ENCODE data around the gene ZNF112. TPM values are rescaled to one million over a fixed set of nuclear protein-coding genes. Genes with fewer than 3 reads are reported as not detected.

ZNF112 gene
- total RNA-seq, 4 donors from 2014 or later = 4.3 to 10.9 (median 5.1) TPM

DNA sequence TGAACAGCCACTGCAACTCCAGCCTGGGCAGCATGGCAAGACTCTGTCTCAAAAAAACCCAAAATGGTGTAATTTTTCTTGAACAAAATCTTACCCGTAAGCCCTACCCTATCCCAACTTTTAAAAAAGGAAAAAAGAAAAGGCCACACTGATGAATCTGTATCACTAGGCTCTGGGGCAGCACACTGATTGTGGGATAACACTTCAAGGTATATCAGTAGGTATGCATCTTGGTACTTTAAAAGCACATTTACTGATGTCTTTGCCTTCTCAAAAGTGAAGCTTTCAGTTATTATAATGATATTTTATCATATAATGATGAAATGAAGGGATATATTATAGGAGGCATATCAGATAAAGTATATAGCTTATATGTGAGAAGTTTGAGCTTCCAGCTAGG, 24.3 kb downstream of the ZNF112 start:
- Histone ChIP-seq H3K36me3 (peaks cover 31 to 99% of the 10 kb centered on the region in 2 donors), H3K4me1 (no peaks in the 10 kb centered on the region), H3K27ac (no peak overlapping the region), H3K4me3 (no peak overlapping the region), H3K9me3 (peaks cover 0 to 92% (median 0%) of the 10 kb centered on the region in 3 donors), H3K27me3 (no peaks in the 10 kb centered on the region)
- 93 to 100% methylated on average over 1 of the region's 1 CpG for WGBS, 2 donors (ENCODE audit: low coverage in 1 of 2)
- TF ChIP-seq, protein P1, sequence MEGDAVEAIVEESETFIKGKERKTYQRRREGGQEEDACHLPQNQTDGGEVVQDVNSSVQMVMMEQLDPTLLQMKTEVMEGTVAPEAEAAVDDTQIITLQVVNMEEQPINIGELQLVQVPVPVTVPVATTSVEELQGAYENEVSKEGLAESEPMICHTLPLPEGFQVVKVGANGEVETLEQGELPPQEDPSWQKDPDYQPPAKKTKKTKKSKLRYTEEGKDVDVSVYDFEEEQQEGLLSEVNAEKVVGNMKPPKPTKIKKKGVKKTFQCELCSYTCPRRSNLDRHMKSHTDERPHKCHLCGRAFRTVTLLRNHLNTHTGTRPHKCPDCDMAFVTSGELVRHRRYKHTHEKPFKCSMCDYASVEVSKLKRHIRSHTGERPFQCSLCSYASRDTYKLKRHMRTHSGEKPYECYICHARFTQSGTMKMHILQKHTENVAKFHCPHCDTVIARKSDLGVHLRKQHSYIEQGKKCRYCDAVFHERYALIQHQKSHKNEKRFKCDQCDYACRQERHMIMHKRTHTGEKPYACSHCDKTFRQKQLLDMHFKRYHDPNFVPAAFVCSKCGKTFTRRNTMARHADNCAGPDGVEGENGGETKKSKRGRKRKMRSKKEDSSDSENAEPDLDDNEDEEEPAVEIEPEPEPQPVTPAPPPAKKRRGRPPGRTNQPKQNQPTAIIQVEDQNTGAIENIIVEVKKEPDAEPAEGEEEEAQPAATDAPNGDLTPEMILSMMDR (IDR thresholded peaks at IDR 0.05) = no peak
- TF ChIP-seq EP300 (IDR thresholded peaks at IDR 0.05) (no peak), POLR2A (IDR thresholded peaks at IDR 0.05) (no peak), POLR2AphosphoS5 (IDR thresholded peaks at IDR 0.05) (no peak)
- no peak for ATAC-seq

DNA sequence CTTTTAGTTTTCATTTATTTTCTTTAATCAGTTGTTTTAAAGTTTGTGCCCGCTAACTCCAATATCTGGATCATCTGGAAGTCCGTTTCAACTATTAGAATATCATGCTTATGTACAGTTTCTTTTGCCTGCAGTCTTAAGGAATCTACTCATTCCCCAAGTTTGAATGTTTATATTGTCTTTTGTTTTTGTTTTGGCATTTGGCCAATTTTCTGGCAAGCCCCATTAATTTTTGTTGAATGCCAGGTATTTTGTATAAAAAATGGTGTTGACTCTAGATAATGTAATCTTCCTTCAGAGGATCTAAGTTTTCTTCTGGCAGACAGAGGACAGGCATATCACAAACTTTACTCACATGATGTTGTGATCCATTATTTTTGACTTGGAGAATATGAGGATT, 40.6 kb downstream of the ZNF112 start:
- no peak overlapping the region for H3K4me3 ChIP-seq
- 60 to 80% methylated on average over 2 of the region's 2 CpGs for WGBS, 2 donors (ENCODE audit: low coverage in 1 of 2)
- no peak overlapping the region for H3K27ac ChIP-seq
- peaks cover 0 to 89% (median 0%) of the 10 kb centered on the region in 3 donors for H3K9me3 ChIP-seq
- H3K4me1 ChIP-seq = no peaks in the 10 kb centered on the region
- no peaks in the 10 kb centered on the region for H3K27me3 ChIP-seq
- ATAC-seq = no peak
- TF ChIP-seq, protein P1 (IDR thresholded peaks at IDR 0.05) = no peak
- TF ChIP-seq EP300 (IDR thresholded peaks at IDR 0.05) = no peak
- TF ChIP-seq POLR2A (IDR thresholded peaks at IDR 0.05) = no peak
- TF ChIP-seq POLR2AphosphoS5 (IDR thresholded peaks at IDR 0.05) = no peak
- no peaks in the 10 kb centered on the region for H3K36me3 ChIP-seq

DNA sequence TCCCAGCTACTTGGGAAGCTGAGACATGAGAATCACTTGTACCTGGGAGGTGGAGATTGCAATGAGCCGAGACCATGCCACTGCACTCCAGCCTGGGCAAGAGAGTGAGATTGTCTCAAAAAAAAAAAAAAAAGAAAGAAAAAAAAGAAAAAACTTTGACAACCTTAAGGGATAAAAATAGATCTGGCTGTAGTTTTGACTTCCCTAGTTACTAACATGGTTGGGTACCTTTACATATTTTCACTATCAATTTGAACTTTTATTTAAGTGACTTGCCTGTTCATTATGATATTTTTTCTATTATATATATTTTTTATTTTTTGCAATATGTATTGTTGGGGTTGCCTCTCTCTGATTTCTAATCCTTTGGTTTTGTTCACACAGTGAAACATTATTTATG, 43.2 kb downstream of the ZNF112 start:
- H3K36me3 ChIP-seq = no peaks in the 10 kb centered on the region
- H3K9me3 ChIP-seq = peaks cover 0 to 89% (median 2%) of the 10 kb centered on the region in 3 donors
- TF ChIP-seq, protein P1 (IDR thresholded peaks at IDR 0.05) = no peak
- TF ChIP-seq POLR2A (IDR thresholded peaks at IDR 0.05) = no peak
- no peak for TF ChIP-seq POLR2AphosphoS5 (IDR thresholded peaks at IDR 0.05)
- no peak for TF ChIP-seq EP300 (IDR thresholded peaks at IDR 0.05)
- no peak overlapping the region for H3K27ac ChIP-seq
- no peak for ATAC-seq
- H3K4me3 ChIP-seq = no peak overlapping the region
- H3K27me3 ChIP-seq = no peaks in the 10 kb centered on the region
- no peaks in the 10 kb centered on the region for H3K4me1 ChIP-seq
- WGBS, 2 donors (ENCODE audit: low coverage in 1 of 2) = 100% methylated on average over 1 of the region's 1 CpG

DNA sequence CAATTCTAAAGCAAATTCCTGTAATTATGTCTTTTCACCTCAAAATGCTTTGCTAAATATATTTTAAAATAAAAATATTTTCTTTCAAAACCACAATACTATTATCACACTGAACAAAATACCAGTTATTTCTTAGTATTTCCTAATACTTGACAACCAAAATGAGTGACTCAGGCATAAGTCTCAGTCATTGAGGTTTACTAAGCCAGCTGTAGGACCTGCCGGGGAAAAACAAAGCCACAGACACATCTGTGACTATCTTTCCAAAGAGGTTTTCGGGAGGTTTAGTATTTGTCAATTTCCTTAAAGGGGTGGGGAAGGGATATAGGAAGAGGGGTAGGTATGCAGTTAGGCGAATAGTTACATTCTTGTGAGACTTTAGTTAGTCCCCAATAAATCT, 48.5 kb downstream of the ZNF112 start:
- H3K4me3 ChIP-seq = no peak overlapping the region
- TF ChIP-seq, protein P1 (IDR thresholded peaks at IDR 0.05) = no peak
- TF ChIP-seq EP300 (IDR thresholded peaks at IDR 0.05) (no peak), POLR2A (IDR thresholded peaks at IDR 0.05) (no peak), POLR2AphosphoS5 (IDR thresholded peaks at IDR 0.05) (no peak)
- peaks cover 0 to 73% (median 2%) of the 10 kb centered on the region in 3 donors for H3K9me3 ChIP-seq
- no peak for ATAC-seq
- H3K27ac ChIP-seq = no peak overlapping the region
- H3K4me1 ChIP-seq = peaks cover 0 to 21% (median 10%) of the 10 kb centered on the region in 3 donors
- no peaks in the 10 kb centered on the region for H3K36me3 ChIP-seq
- WGBS, 2 donors (ENCODE audit: low coverage in 1 of 2) = 83 to 100% methylated on average over 3 of the region's 3 CpGs
- no peaks in the 10 kb centered on the region for H3K27me3 ChIP-seq

DNA sequence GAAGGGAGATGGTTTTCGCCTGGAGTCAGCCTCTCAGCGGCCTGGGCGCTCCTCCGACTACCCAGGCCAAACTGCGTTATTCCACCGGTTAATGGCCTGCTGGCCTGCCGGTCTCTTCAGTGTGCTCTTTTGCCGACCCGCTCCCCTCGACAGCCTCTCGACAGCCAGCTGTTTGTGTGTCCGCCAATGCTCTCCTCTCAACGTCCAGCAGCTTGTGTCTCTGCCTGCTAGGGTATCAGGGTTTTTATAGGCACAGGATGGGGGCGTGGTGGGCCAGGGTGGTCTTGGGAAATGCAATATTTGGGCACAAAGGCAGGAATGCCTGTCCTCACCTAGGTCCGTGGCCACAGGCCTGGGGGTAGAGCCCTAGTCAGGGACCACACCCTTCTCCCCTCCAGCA, 50.2 kb downstream of the ZNF112 start:
- Histone ChIP-seq H3K4me3 (no peak overlapping the region), H3K27me3 (no peaks in the 10 kb centered on the region), H3K4me1 (peaks cover 0 to 21% (median 10%) of the 10 kb centered on the region in 3 donors), H3K27ac (no peak overlapping the region), H3K9me3 (peaks cover 0 to 57% (median 2%) of the 10 kb centered on the region in 3 donors), H3K36me3 (peaks cover 0 to 13% of the 10 kb centered on the region in 2 donors)
- TF ChIP-seq EP300 (IDR thresholded peaks at IDR 0.05) = no peak
- TF ChIP-seq POLR2A (IDR thresholded peaks at IDR 0.05) = no peak
- no peak for TF ChIP-seq POLR2AphosphoS5 (IDR thresholded peaks at IDR 0.05)
- TF ChIP-seq, protein P1 (IDR thresholded peaks at IDR 0.05) = no peak
- 89 to 100% methylated on average over 1 to 10 of the region's 15 CpGs for WGBS, 2 donors (ENCODE audit: low coverage in 1 of 2)
- no peak for ATAC-seq

Data from gastroesophageal sphincter (tissue), 4 donors.